ENCODE results near the gene GRIN3A. TPM values are rescaled to one million over a fixed set of nuclear protein-coding genes. Genes with fewer than 3 reads are reported as not detected.

GRIN3A gene
- total RNA-seq, 1 donor from 2014 or later: not detected

DNA sequence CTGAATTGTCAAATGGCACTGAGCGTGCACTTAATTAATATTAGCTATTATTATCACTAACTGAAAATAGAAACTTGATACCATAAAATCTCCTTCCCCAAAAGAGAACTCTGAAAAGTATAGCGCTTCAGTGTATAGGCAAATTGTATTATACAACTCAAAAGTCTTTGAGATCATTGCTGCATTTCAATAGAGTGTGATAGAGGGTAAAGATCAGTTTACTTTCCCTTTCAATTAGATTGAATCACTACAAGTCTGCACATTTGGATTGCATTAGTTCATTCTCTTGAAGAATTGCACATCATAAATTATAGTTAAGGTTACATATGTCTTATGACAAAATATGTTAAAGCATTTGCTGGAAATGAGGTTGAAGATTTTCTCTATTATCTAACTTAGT, 13.4 kb upstream of the GRIN3A start:
- Histone ChIP-seq H3K4me3 (ENCODE audit: low read depth, low read length) (no peak overlapping the region), H3K27me3 (ENCODE audit: control insufficient read depth, insufficient read depth, low read length) (no peaks in the 10 kb centered on the region), H3K36me3 (ENCODE audit: control insufficient read depth, insufficient read depth, low read length) (no peaks in the 10 kb centered on the region)
- DNase-seq (ENCODE audit: low read depth): no peak
- TF ChIP-seq, protein P1, sequence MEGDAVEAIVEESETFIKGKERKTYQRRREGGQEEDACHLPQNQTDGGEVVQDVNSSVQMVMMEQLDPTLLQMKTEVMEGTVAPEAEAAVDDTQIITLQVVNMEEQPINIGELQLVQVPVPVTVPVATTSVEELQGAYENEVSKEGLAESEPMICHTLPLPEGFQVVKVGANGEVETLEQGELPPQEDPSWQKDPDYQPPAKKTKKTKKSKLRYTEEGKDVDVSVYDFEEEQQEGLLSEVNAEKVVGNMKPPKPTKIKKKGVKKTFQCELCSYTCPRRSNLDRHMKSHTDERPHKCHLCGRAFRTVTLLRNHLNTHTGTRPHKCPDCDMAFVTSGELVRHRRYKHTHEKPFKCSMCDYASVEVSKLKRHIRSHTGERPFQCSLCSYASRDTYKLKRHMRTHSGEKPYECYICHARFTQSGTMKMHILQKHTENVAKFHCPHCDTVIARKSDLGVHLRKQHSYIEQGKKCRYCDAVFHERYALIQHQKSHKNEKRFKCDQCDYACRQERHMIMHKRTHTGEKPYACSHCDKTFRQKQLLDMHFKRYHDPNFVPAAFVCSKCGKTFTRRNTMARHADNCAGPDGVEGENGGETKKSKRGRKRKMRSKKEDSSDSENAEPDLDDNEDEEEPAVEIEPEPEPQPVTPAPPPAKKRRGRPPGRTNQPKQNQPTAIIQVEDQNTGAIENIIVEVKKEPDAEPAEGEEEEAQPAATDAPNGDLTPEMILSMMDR (IDR thresholded peaks at IDR 0.05; ENCODE audit: insufficient read depth, low read length, poor library complexity, severe bottlenecking): no peak

GRCh38 chr9:101739311-101739710, 864 bp upstream of the GRIN3A start:
- H3K36me3 ChIP-seq (ENCODE audit: control insufficient read depth, insufficient read depth, low read length): no peaks in the 10 kb centered on the region
- no peak for DNase-seq (ENCODE audit: low read depth)
- peaks cover 30% of the 10 kb centered on the region for H3K27me3 ChIP-seq (ENCODE audit: control insufficient read depth, insufficient read depth, low read length)
- H3K4me3 ChIP-seq (ENCODE audit: low read depth, low read length): no peak overlapping the region
- TF ChIP-seq, protein P1 (IDR thresholded peaks at IDR 0.05; ENCODE audit: insufficient read depth, low read length, poor library complexity, severe bottlenecking): no peak

- no peak for DNase-seq (ENCODE audit: low read depth)
- Histone ChIP-seq H3K36me3 (ENCODE audit: control insufficient read depth, insufficient read depth, low read length) (no peaks in the 10 kb centered on the region), H3K4me3 (ENCODE audit: low read depth, low read length) (no peak overlapping the region), H3K27me3 (ENCODE audit: control insufficient read depth, insufficient read depth, low read length) (peaks cover 30% of the 10 kb centered on the region)
- TF ChIP-seq, protein P1 (IDR thresholded peaks at IDR 0.05; ENCODE audit: insufficient read depth, low read length, poor library complexity, severe bottlenecking): no peak
Measured at GRCh38 chr9:101737705-101738565, 512 bp downstream of the GRIN3A start.

DNA sequence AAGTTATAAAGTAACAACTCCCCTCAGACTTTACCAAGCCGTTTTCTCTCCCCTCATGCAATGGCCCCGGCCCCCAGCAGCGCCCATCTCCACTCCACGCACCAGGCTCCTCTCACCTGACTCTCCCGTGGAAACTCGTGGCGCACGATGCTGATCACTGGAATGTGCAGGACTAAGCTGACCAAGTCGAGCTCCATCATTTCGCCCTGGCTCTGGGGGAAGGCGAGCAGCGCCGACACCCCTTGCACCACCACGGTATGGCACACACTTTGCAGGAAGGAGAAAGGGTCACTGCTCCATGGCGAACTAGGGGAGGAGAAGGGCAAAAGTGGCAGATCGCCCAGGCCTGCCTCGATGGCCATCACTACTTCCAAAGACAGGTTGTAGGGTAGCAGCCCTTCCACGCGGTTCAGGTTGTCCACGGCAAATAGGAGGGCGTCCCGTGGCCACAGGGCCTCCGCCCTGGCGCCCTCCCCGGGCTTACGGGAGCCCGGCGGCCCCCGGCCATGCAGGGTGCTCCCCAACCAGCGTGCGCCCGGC, 1.2 kb downstream of the GRIN3A start:
- no peak for DNase-seq (ENCODE audit: low read depth)
- Histone ChIP-seq H3K36me3 (ENCODE audit: control insufficient read depth, insufficient read depth, low read length) (no peaks in the 10 kb centered on the region), H3K4me3 (ENCODE audit: low read depth, low read length) (no peak overlapping the region), H3K27me3 (ENCODE audit: control insufficient read depth, insufficient read depth, low read length) (peaks cover 30% of the 10 kb centered on the region)
- TF ChIP-seq, protein P1 (IDR thresholded peaks at IDR 0.05; ENCODE audit: insufficient read depth, low read length, poor library complexity, severe bottlenecking): no peak

- H3K27me3 ChIP-seq (ENCODE audit: control insufficient read depth, insufficient read depth, low read length): peaks cover 30% of the 10 kb centered on the region
- no peaks in the 10 kb centered on the region for H3K36me3 ChIP-seq (ENCODE audit: control insufficient read depth, insufficient read depth, low read length)
- no peak for DNase-seq (ENCODE audit: low read depth)
- TF ChIP-seq, protein P1 (IDR thresholded peaks at IDR 0.05; ENCODE audit: insufficient read depth, low read length, poor library complexity, severe bottlenecking): no peak
- H3K4me3 ChIP-seq (ENCODE audit: low read depth, low read length): no peak overlapping the region
Measured at GRCh38 chr9:101736717-101737116, 1.7 kb downstream of the GRIN3A start.
